Measurements from ENCODE around the gene GPR152.
"Not testable (repeated sequence)": the region's sequence is repeated elsewhere in the genome, so short reads cannot be mapped to it uniquely, and the experiment has no call there.

GPR152 gene

GRCh38 chr11:67491276-67492068 is 38.9 kb upstream of the GPR152 start:
- Histone ChIP-seq H3K4me3 (no peak overlapping the region), H3K4me1 (no peaks in the 10 kb centered on the region), H3K9me3 (no peaks in the 10 kb centered on the region), H3K36me3 (peaks cover 32 to 96% (median 91%) of the 10 kb centered on the region in 3 donors), H3K27me3 (no peaks in the 10 kb centered on the region), H3K27ac (no peak overlapping the region)
- TF ChIP-seq CTCF (IDR thresholded peaks at IDR 0.05) = no peak
- DNase-seq = no peak
- intact Hi-C loops (cut with DNase I; ENCODE audit: low total_unique reads) = no loop called here

DNA sequence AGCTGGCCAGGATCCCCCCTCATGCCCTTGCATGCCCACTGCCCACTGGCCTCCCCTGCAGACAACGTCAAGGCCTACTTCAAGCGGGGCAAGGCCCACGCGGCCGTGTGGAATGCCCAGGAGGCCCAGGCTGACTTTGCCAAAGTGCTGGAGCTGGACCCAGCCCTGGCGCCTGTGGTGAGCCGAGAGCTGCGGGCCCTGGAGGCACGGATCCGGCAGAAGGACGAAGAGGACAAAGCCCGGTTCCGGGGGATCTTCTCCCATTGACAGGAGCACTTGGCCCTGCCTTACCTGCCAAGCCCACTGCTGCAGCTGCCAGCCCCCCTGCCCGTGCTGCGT is 38.2 kb upstream of the GPR152 start:
- Histone ChIP-seq H3K27ac (no peak overlapping the region), H3K36me3 (peaks cover 32 to 89% (median 83%) of the 10 kb centered on the region in 3 donors), H3K9me3 (no peaks in the 10 kb centered on the region), H3K27me3 (no peaks in the 10 kb centered on the region), H3K4me3 (no peak overlapping the region), H3K4me1 (peaks cover 0 to 4% (median 0%) of the 10 kb centered on the region in 4 donors)
- no peak for DNase-seq
- intact Hi-C loops (cut with DNase I; ENCODE audit: low total_unique reads) = no loop called here
- TF ChIP-seq CTCF (IDR thresholded peaks at IDR 0.05) = no peak

GRCh38 chr11:67489885-67490726 is 37.6 kb upstream of the GPR152 start:
- Histone ChIP-seq H3K9me3 (no peaks in the 10 kb centered on the region), H3K36me3 (peaks cover 32 to 83% (median 77%) of the 10 kb centered on the region in 3 donors), H3K27ac (no peak overlapping the region), H3K4me3 (no peak overlapping the region), H3K4me1 (peaks cover 0 to 8% (median under 1%) of the 10 kb centered on the region in 4 donors), H3K27me3 (no peaks in the 10 kb centered on the region)
- intact Hi-C loops (cut with DNase I; ENCODE audit: low total_unique reads) = no loop called here
- no peak for TF ChIP-seq CTCF (IDR thresholded peaks at IDR 0.05)
- no peak for DNase-seq

DNA sequence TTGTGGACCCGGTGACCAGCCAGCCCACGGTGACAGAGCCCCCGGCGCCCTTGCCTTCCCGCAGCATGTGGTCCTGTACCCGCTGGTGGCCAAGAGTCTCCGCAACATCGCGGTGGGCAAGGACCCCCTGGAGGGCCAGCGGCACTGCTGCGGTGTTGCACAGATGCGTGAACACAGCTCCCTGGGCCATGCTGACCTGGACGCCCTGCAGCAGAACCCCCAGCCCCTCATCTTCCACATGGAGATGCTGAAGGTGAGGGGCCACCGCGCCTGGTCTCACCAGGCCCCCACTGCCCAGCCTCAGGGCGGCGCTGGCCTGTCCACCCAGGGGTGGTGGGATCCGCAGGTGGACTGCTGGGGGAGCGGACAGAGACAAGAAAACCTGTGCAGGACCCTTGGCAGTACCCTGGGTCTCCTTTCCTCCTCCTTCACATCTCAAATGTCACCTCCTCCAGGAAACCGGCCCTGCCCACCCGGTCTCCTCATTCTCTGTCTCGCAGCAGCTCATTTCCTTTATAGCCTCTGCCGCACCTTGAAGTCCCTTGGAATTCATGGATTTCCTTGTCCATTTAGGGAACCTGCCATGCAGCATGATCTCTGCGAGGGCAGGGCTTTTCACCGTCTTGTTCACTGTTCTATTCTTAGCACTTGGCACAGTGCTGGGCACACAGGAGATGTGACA is 36.8 kb upstream of the GPR152 start:
- H3K27me3 ChIP-seq = no peaks in the 10 kb centered on the region
- no peak for TF ChIP-seq CTCF (IDR thresholded peaks at IDR 0.05)
- H3K27ac ChIP-seq = no peak overlapping the region
- H3K4me1 ChIP-seq = peaks cover 0 to 15% (median 5%) of the 10 kb centered on the region in 4 donors
- peaks cover 32 to 80% (median 72%) of the 10 kb centered on the region in 3 donors for H3K36me3 ChIP-seq
- DNase-seq = no peak
- H3K9me3 ChIP-seq = no peaks in the 10 kb centered on the region
- intact Hi-C loops (cut with DNase I; ENCODE audit: low total_unique reads) = no loop called here
- H3K4me3 ChIP-seq = no peak overlapping the region

GRCh38 chr11:67486481-67487195 is 34.1 kb upstream of the GPR152 start:
- intact Hi-C loops (cut with DNase I; ENCODE audit: low total_unique reads) = no loop called here
- no peaks in the 10 kb centered on the region for H3K9me3 ChIP-seq
- no peak overlapping the region for H3K27ac ChIP-seq
- H3K27me3 ChIP-seq = no peaks in the 10 kb centered on the region
- no peak overlapping the region for H3K4me3 ChIP-seq
- no peak for DNase-seq
- H3K4me1 ChIP-seq = peaks cover 0 to 31% (median 18%) of the 10 kb centered on the region in 4 donors
- no peak for TF ChIP-seq CTCF (IDR thresholded peaks at IDR 0.05)
- H3K36me3 ChIP-seq = peaks cover 32 to 53% (median 45%) of the 10 kb centered on the region in 3 donors

GRCh38 chr11:67485873-67486361 is 33.4 kb upstream of the GPR152 start:
- H3K9me3 ChIP-seq; H3K27me3 ChIP-seq; H3K4me3 ChIP-seq; DNase-seq; intact Hi-C loops (cut with DNase I; ENCODE audit: low total_unique reads); H3K27ac ChIP-seq: not testable (repeated sequence)
- peaks cover 0 to 31% (median 18%) of the 10 kb centered on the region in 4 donors for H3K4me1 ChIP-seq
- H3K36me3 ChIP-seq = peaks cover 27 to 46% (median 38%) of the 10 kb centered on the region in 3 donors

Data from tibial artery (tissue), 4 donors.